Cortex of kidney (tissue), 1 donor: ENCODE measurements around the gene AMN.

ENCODE experiments used
- DNase-seq: peaks from one replicate; lab custom pipeline; 2025; lab: John Stamatoyannopoulos, UW

Gene AMN

GRCh38 chr14:102943979-102944378 lies 21.5 kb downstream of the AMN start:
- no peak for DNase-seq

- no peak for DNase-seq
These were observed 22.2 kb downstream of the AMN start for GRCh38 chr14:102944448-102945330.

- DNase-seq: no peak
These were observed 23.1 kb downstream of the AMN start for GRCh38 chr14:102945346-102946130.

- no peak for DNase-seq
These were observed 25.0 kb downstream of the AMN start for GRCh38 chr14:102947321-102948103.

GRCh38 chr14:102948698-102949061 lies 26.2 kb downstream of the AMN start:
- no peak for DNase-seq

- no peak for DNase-seq
These were observed 26.8 kb downstream of the AMN start for GRCh38 chr14:102949062-102949800.

GRCh38 chr14:102949801-102950451 lies 27.5 kb downstream of the AMN start:
- DNase-seq: no peak

GRCh38 chr14:102951034-102951433 lies 28.6 kb downstream of the AMN start:
- no peak for DNase-seq

- no peak for DNase-seq
These were observed 29.3 kb downstream of the AMN start for GRCh38 chr14:102951799-102952198.

- DNase-seq: no peak
These were observed 29.8 kb downstream of the AMN start for GRCh38 chr14:102952276-102952675.

- no peak for DNase-seq
These were observed 30.6 kb downstream of the AMN start for GRCh38 chr14:102953100-102953499.

GRCh38 chr14:102954081-102954789 lies 31.8 kb downstream of the AMN start:
- DNase-seq: no peak

GRCh38 chr14:102955636-102956408 lies 33.4 kb downstream of the AMN start:
- no peak for DNase-seq

- DNase-seq: no peak
These were observed 34.8 kb downstream of the AMN start for GRCh38 chr14:102957222-102957621.

GRCh38 chr14:102958461-102958860 lies 36.0 kb downstream of the AMN start:
- no peak for DNase-seq

- no peak for DNase-seq
These were observed 39.7 kb downstream of the AMN start for GRCh38 chr14:102962111-102962627.

GRCh38 chr14:102964152-102964730 lies 41.8 kb downstream of the AMN start:
- DNase-seq: no peak

- DNase-seq: no peak
These were observed 42.8 kb downstream of the AMN start for GRCh38 chr14:102965282-102965681.
